ES-I3 (cell line): ENCODE data around the gene MTX3.

ENCODE experiments used
- H3K36me3 ChIP-seq: 2 replicates; pipeline ENCODE4 v1.6.1; 2013; ENCODE audit warnings: mild to moderate bottlenecking, low read length, control low read depth, moderate library complexity; ENCODE audit not compliant: insufficient read depth
- H3K4me1 ChIP-seq: 2 replicates; pipeline ENCODE4 v1.6.1; 2013; ENCODE audit warnings: mild to moderate bottlenecking, control low read depth, low read length; ENCODE audit not compliant: insufficient read depth
- H3K9ac ChIP-seq: 2 replicates; pipeline ENCODE4 v1.6.1; 2013; ENCODE audit warnings: low read depth, mild to moderate bottlenecking, low read length, moderate library complexity
- H3K9me3 ChIP-seq: 2 replicates; pipeline ENCODE4 v1.6.1; 2013; ENCODE audit warnings: mild to moderate bottlenecking, low read length, moderate library complexity; ENCODE audit not compliant: control insufficient read depth, insufficient read depth

MTX3 gene

DNA sequence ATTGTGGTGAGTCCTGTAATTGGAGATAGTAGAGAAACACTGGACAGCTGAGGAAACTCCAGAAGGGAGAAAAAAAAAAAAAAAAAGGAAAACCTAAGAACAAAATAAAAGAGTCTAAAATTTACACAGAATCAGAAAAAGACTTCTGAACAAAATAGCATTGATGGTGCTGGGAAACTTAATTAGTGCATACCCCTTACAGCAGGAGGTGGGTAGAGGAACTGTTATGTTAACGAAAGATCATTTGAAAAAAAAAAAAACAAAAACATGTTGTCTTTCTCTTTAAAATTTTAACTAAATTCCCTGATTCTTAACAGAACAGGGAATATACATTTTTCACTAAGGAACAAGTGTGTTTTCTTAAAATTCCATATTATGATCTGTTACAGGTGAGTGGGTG is 11.6 kb upstream of the MTX3 start:
- no peaks in the 10 kb centered on the region for H3K36me3 ChIP-seq
- H3K4me1 ChIP-seq = peaks cover 24% of the 10 kb centered on the region
- no peak overlapping the region for H3K9ac ChIP-seq
- no peaks in the 10 kb centered on the region for H3K9me3 ChIP-seq

DNA sequence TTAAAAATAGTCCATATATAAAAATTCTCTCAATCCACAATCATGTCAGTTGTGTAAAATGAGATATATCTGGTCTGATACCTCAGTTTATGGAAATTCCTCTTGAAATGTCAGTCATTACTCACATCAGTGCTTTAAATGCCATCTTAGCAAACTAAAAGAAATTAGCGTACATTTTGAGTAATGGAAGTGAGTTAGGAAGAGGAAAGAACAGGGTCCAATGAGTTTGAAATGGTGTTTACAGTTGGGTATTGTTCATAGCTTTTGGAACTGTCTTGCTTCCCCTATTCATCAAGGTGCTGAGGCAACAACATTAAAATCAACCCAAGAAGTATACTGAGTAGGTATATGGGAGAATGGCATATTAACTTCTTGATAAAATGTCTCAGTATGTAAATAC is 8.7 kb upstream of the MTX3 start:
- no peak overlapping the region for H3K9ac ChIP-seq
- H3K4me1 ChIP-seq = peaks cover 24% of the 10 kb centered on the region
- no peaks in the 10 kb centered on the region for H3K9me3 ChIP-seq
- H3K36me3 ChIP-seq = no peaks in the 10 kb centered on the region

DNA sequence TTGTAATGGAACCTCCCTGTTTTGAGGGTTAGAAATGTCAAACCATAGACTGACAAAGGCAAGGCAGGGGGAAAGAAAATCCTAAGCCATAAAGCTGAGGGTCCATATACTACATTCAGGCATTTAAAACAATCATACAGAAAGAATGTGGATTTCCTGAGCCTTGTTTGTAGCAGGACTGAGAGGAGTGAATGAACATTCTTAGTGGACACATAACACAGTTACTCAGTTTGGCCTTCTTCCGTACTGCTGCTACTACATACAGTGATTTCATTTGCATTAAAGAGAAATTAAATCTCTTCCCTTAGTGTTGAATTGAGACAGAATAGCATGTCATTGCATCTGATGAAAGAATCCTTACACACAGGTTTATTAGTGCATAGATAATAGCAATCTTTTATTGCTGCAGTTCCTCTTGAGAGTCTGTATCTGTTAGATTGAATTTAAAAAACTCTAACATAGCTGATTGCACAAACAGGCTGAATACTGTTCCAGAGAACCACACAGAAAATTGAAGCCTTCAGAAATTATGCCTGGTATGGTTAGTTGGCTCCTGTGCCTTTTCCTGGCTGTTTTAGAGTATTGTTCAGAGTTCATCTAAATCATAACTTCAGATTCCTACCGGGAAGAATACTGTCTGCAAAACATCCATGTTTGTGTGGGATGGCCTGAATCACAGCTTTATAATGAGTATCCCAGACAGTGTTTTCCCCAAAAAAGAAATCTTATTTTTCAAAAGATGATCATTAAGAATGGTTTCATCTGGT is 2.0 kb upstream of the MTX3 start:
- Histone ChIP-seq H3K9ac (no peak overlapping the region), H3K36me3 (peaks cover 4% of the 10 kb centered on the region; the same call in 1 of the 2 replicates), H3K9me3 (no peaks in the 10 kb centered on the region), H3K4me1 (0 out of 2 replicates have a peak, but pooled peaks cover 6% of the 10 kb centered on the region)

DNA sequence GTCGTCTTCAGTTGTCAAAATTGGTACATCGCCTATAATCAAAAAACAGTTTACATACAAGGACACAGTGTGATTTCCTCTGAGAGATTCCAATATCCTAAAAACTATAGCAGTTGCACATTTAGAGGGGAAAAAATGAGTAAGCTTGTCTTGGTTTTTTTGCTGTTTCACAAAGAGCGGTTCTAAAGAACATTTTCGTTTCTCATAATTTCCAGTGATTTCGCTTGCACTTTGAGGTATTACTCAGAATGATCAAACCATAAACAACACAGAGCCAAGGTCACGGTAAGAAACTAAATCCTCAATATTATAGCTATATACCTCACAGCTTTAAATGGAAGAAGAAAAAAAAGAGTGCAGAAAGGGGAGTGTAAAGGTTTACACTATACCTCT is 861 bp downstream of the MTX3 start:
- Histone ChIP-seq H3K9me3 (no peaks in the 10 kb centered on the region), H3K9ac (peak overlapping the region; percentile 70), H3K36me3 (peaks cover 10% of the 10 kb centered on the region), H3K4me1 (0 out of 2 replicates have a peak, but pooled peaks cover 6% of the 10 kb centered on the region)

DNA sequence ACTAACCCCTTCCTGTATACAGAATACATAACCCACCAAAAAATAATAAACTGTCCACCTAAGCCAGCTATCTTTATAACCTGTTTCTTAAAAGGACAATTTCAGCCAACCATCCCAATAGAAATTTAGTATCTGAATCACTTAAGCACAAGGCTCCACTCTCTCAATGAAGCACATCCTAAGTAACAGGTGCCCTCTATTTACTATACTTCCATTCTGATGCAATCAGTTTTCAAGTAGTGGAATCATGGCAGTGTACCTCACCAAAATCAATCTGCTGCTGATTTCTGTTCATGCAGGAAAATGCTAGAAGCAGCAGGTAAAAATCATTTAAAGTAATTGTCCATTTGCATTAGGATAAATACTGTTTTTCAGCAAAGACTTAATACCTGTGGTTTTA is 4.8 kb downstream of the MTX3 start:
- Histone ChIP-seq H3K9ac (no peak overlapping the region), H3K9me3 (no peaks in the 10 kb centered on the region), H3K4me1 (0 out of 2 replicates have a peak, but pooled peaks cover 6% of the 10 kb centered on the region), H3K36me3 (peaks cover 18% of the 10 kb centered on the region)

DNA sequence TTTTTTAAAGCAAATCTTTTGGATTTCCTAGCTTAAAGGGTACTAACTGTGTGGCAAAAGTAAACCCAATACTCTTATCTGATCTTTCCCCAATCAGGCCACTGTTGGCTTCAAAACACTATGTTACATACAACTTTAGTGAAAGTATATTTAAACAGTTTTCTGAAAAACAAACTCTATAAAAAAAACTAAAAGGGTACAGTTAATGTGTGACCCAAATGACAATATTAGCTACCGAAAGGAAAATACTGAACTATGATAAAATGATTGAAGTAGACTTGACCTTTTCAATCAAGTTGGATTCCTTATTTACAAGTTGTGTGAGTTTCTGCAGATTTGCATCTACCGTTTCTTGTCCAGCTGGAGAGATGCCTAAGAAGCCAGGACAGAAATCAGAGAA is 5.8 kb downstream of the MTX3 start:
- Histone ChIP-seq H3K36me3 (peaks cover 18% of the 10 kb centered on the region), H3K9ac (no peak overlapping the region), H3K4me1 (0 out of 2 replicates have a peak, but pooled peaks cover 6% of the 10 kb centered on the region), H3K9me3 (no peaks in the 10 kb centered on the region)

DNA sequence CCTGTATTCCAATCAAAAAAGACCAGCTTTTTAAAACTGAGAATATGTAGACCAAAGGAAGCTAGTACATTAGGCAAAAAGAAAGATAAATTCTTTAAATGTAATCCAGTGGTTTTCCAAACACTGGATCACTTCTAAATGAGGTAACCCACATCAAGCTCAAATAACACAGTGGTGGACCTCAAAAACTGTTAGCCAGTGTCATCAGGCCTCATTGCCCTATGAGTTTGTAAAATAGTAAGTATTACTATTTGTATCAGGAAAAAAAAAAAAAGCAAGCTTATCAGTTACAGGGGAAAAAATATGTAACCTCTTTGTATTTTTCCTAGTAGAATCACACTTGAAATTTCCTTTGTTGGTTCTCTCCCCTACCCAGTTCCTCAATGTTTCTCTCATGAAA is 6.7 kb downstream of the MTX3 start:
- Histone ChIP-seq H3K9ac (no peak overlapping the region), H3K36me3 (peaks cover 18% of the 10 kb centered on the region), H3K9me3 (no peaks in the 10 kb centered on the region), H3K4me1 (no peaks in the 10 kb centered on the region)

DNA sequence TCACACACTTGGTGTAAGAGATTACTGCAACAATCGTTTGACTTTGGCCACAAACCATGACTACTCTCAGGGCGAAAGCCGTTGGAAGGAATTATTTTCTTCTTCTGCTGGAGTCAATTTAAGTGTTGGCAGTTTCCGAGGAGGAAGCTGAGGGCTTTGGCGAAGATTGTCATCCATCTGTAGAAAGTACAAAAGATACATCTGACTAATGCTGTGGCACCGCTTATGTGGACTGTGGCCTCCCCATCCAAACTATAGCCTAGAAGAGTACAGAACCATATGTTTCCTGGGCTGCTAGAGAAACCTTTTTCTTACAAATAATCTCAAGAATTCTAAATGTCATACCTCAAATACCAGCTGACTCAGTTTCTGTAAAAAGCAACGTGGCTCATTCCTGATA is 7.4 kb downstream of the MTX3 start:
- no peaks in the 10 kb centered on the region for H3K9me3 ChIP-seq
- H3K4me1 ChIP-seq = no peaks in the 10 kb centered on the region
- H3K9ac ChIP-seq = no peak overlapping the region
- H3K36me3 ChIP-seq = peaks cover 18% of the 10 kb centered on the region

DNA sequence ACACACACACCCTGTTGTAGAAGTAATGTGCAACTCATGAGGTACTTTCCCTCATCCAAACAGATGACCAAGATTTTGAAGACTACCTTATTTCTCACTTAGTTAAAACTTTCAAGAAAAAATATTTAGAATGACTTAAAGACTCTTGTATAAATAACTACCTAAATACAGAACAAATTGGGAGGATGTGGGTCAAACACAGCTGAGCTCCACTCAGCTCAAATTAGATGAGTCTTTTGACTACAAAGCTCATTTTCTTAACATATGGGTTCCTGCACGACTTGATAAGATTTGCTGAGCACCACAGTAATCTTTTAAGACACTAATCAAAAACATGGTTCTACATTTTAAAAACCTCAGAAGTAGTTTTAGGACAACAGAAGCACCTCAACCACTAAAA is 8.9 kb downstream of the MTX3 start:
- H3K9ac ChIP-seq = no peak overlapping the region
- peaks cover 13% of the 10 kb centered on the region for H3K36me3 ChIP-seq
- no peaks in the 10 kb centered on the region for H3K9me3 ChIP-seq
- H3K4me1 ChIP-seq = no peaks in the 10 kb centered on the region

DNA sequence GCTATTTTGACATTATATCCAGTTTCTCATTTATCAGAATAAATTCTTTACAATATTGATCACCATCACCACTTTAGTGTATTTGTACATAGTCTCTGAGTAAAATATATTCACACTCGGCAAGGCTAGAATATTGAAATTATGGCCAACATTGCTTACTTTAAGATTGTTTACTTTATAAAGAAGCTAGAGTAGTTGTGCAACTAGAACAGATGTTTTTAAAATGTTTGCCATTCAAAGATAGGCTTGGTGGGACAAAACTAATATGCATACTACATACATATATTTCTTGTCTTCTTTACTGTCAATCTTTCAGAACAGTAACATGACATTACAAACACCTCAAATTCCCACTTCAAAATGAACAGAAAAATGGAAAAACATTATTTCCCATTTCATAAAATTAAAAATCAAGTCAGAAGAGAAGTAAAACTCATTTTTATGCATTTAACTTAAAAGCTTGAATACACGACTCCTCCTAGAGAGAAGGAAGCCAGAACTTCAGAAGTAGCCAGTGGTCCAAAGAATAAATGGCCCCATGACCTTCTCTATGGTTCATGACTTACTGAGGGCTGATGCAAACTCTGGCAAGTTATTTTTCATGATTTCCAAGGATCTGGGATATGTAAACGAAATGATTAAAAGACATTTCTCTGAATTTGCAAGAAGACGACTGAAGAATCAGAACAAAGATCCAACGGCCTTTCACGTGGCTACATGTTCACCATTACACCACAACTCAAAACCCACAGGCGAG is 14.1 kb downstream of the MTX3 start:
- no peaks in the 10 kb centered on the region for H3K9me3 ChIP-seq
- peaks cover 2% of the 10 kb centered on the region; the same call in 1 of the 2 replicates for H3K36me3 ChIP-seq
- peaks cover 24% of the 10 kb centered on the region for H3K4me1 ChIP-seq
- H3K9ac ChIP-seq = no peak overlapping the region

DNA sequence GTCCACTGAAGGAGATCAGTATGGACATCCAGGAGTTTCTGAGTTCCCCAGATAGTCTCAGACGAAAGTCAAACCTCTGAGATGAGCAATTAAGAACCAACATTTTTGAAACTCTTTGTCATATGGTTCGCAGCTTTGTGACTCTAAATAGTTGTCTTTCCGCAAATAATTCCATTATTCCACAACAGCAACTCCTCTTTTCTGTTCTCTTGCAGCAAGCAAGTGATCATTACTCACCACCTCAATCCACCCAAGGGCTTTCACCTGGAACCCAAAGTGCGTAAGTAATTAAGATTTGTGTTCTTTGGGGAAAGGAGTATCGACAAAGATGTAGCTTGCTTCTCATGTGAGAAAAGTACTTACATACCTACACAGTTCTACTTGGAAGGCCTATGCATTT is 15.6 kb downstream of the MTX3 start:
- Histone ChIP-seq H3K9me3 (no peaks in the 10 kb centered on the region), H3K4me1 (peaks cover 24% of the 10 kb centered on the region), H3K36me3 (no peaks in the 10 kb centered on the region; the same call in 1 of the 2 replicates), H3K9ac (no peak overlapping the region)

DNA sequence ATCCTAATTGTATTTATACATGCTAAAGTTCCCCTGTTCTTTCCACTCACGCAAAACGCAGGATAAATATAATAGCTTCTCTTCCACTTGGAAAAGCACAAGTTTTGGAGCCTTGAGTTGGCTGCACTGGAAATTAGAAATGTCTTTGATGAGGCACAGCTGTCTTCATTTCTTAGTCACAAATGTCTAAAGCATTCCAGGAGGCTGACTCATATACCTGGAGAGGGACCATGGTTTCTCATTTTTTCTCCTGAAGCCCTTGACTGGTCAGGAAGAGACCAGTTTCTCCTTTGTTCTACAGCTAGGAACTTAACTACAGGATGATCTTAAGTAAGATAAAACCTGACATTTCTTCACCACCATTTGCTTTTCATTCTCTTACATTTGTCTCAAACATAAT is 16.2 kb downstream of the MTX3 start:
- Histone ChIP-seq H3K9ac (no peak overlapping the region), H3K4me1 (peaks cover 24% of the 10 kb centered on the region), H3K36me3 (no peaks in the 10 kb centered on the region; the same call in 1 of the 2 replicates), H3K9me3 (no peaks in the 10 kb centered on the region)

DNA sequence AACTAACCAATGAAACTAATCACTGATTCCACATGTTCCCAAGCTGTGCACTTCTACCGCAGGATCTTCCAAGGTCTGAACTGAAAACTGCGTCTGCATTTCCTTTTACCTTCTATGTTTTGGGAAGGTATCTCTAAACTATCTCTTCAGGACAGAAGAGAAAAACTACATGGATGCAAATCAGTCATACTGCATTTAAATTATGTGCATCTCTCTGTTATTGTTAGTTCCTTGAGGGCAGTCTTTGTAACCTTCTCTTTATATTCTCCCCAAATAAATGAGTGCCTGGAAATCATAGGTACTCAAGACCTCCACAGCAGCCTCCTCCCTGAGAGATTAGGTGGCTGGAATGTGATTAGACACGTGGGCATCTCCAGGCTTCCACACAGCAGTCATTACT is 17.1 kb downstream of the MTX3 start:
- peaks cover 24% of the 10 kb centered on the region for H3K4me1 ChIP-seq
- no peak overlapping the region for H3K9ac ChIP-seq
- no peaks in the 10 kb centered on the region; the same call in 1 of the 2 replicates for H3K36me3 ChIP-seq
- H3K9me3 ChIP-seq = no peaks in the 10 kb centered on the region

DNA sequence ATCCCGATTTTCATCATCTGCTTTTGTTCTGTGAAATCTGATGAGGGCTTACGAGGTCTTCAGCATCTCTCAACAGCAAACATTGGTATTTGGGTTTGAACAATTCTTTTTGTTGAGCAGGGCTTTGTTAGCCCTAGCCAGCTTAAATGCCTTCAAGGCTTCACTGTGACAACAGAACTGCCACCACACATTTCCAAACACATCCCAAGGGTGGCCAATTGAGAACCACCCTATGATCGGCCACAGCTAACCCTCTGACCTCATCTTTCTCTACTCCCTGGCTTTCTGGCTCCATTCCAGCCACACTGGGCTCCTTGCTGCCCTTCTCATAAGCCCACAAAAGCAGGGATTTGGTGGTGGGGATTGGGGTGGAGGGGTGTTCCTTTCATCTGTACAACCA is 17.6 kb downstream of the MTX3 start:
- no peaks in the 10 kb centered on the region for H3K9me3 ChIP-seq
- no peaks in the 10 kb centered on the region; the same call in 1 of the 2 replicates for H3K36me3 ChIP-seq
- peaks cover 24% of the 10 kb centered on the region for H3K4me1 ChIP-seq
- H3K9ac ChIP-seq = no peak overlapping the region

DNA sequence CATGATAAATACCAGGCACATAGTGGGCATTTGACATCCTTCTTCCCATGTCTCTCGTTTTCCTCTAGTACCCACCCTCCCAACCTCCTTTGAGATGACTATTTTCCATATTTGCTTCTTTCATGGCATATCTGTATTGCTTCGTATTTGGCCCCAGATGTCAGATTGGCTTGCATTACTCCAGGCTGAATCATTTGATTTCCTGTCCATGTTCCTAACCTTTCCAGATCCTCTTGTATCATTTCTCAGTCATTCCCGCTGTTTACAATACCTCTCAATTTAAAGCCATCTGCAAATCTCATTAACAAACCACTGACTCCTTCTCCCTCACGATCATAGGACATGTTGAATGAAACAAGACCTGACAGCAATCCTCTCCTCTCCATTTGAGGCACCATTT is 19.9 kb downstream of the MTX3 start:
- Histone ChIP-seq H3K4me1 (peaks cover 24% of the 10 kb centered on the region), H3K9ac (no peak overlapping the region), H3K36me3 (no peaks in the 10 kb centered on the region), H3K9me3 (no peaks in the 10 kb centered on the region)
